Keratinocyte (primary cell): ENCODE results near the gene TMEM176B.

Experiments
- EZH2 ChIP-seq: IDR thresholded peaks from one replicate; pipeline ENCODE4 v1.6.1; 2012; ENCODE audit warnings: inconsistent platforms, mild to moderate bottlenecking, low read length, moderate library complexity
- TF ChIP-seq, protein P1 (sequence below), 3 experiments: IDR thresholded peaks in 1 of 3; conservative IDR thresholded peaks in 1 of 3; optimal IDR thresholded peaks in 1 of 3; 2 replicates in 2 of 3; 3 replicates in 1 of 3; pipeline versions ENCODE3 to v1.5.1; 2011; ENCODE audit warnings: low read length in 3 of 3, mild to moderate bottlenecking in 3 of 3, moderate library complexity in 2 of 3, control low read depth in 1 of 3, inconsistent platforms in 1 of 3; ENCODE audit not compliant: insufficient read depth in 2 of 3; ENCODE audit errors: extremely low read depth in 1 of 3

DNA sequence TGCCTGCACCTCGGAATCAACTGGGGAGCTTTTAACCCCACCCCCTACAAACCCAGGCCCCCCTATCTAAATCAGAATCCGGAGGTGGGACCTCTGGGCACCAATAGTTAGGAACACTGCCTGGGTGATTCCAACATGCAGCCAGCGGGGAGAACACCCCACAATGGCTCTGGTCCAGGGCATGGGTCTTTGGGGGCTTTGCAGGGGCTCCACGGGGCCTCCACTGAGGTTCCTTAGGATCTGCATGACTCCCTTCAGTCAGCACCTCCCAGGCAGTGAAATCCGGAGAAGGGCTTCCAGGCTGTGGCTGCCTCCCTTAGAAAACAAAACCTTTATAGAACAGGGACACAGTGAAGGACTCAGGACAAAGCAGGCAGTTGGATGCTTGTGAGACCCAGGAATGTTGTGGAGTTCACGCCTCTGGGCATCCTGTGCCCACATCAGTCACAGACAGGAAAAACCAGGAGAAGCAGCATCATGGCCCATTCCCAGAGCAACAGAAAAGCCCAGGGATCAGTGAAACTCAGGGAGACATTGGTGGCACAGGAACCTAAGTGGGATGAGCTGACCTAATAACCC is 35.6 kb upstream of the TMEM176B start:
- TF ChIP-seq, protein P1, sequence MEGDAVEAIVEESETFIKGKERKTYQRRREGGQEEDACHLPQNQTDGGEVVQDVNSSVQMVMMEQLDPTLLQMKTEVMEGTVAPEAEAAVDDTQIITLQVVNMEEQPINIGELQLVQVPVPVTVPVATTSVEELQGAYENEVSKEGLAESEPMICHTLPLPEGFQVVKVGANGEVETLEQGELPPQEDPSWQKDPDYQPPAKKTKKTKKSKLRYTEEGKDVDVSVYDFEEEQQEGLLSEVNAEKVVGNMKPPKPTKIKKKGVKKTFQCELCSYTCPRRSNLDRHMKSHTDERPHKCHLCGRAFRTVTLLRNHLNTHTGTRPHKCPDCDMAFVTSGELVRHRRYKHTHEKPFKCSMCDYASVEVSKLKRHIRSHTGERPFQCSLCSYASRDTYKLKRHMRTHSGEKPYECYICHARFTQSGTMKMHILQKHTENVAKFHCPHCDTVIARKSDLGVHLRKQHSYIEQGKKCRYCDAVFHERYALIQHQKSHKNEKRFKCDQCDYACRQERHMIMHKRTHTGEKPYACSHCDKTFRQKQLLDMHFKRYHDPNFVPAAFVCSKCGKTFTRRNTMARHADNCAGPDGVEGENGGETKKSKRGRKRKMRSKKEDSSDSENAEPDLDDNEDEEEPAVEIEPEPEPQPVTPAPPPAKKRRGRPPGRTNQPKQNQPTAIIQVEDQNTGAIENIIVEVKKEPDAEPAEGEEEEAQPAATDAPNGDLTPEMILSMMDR (optimal IDR thresholded peaks at IDR 0.05 in 1 of 3, IDR thresholded peaks at IDR 0.05 in 1 of 3, conservative IDR thresholded peaks at IDR 0.05 in 1 of 3; ENCODE audit: extremely low read depth in 1 of 3, insufficient read depth in 2 of 3, low read length in 3 of 3), result no peak
- no peak for TF ChIP-seq EZH2
